Left ventricle myocardium inferior (tissue), 1 donor: ENCODE measurements around the gene ASTN1. TPM values are rescaled to one million over a fixed set of nuclear protein-coding genes. Genes with fewer than 3 reads are reported as not detected.

ENCODE experiments used
- DNase-seq: peaks from one replicate; pipeline ENCODE4 v3.0.0-alpha.2; 2020
- H3K27ac ChIP-seq: fragments of 200-600 bp; replicated peaks from 2 replicates; pipeline ENCODE4 v1.8.0; 2021
- H3K27me3 ChIP-seq: fragments of 200-600 bp; 2 replicates; pipeline ENCODE4 v1.8.0; 2021; ENCODE audit warnings: low read depth
- H3K36me3 ChIP-seq: fragments of 200-600 bp; 2 replicates; pipeline ENCODE4 v1.8.0; 2021
- H3K4me1 ChIP-seq: fragments of 200-600 bp; 2 replicates; pipeline ENCODE4 v1.8.0; 2021
- H3K4me3 ChIP-seq: fragments of 200-600 bp; 2 replicates; pipeline ENCODE4 v1.8.0; 2021; ENCODE audit warnings: mild to moderate bottlenecking, moderate library complexity
- H3K9me3 ChIP-seq: fragments of 200-600 bp; replicated peaks from 2 replicates; pipeline ENCODE4 v1.8.0; 2021
- intact Hi-C: fragments of 100-400 bp; cut with micrococcal nuclease; formaldehyde crosslinking; loops from one replicate; pipeline ENCODE4 v1.11.0; 2022
- total RNA-seq: library from RNA; stranded (reverse); fragmentation: NEBNext Ultra II Directional; extraction: Animal tissue kit (Norgen Biotek cat#: 25700); gene quantifications from one replicate; pipeline ENCODE4 v1.2.1, GENCODE V29; 2021
- TF ChIP-seq, protein P1 (sequence below): fragments of 200-600 bp; IDR thresholded peaks from 2 replicates; pipeline ENCODE4 v1.8.0; 2021; ENCODE audit warnings: antibody characterized with exemption, mild to moderate bottlenecking, borderline replicate concordance
- donor health status: DM: no; HTN: yes; CAD: no; lungs with severe emphysema.

Gene ASTN1
- total RNA-seq, 1 donor from 2014 or later: 0.33 TPM

GRCh38 chr1:177133977-177134538 is 30.5 kb downstream of the ASTN1 start:
- Histone ChIP-seq H3K27ac (no peak overlapping the region), H3K9me3 (no peaks in the 10 kb centered on the region), H3K27me3 (no peaks in the 10 kb centered on the region), H3K36me3 (no peaks in the 10 kb centered on the region), H3K4me3 (no peak overlapping the region), H3K4me1 (peaks cover 6% of the 10 kb centered on the region)
- no peak for DNase-seq
- intact Hi-C loops: no loop called here
- TF ChIP-seq, protein P1, sequence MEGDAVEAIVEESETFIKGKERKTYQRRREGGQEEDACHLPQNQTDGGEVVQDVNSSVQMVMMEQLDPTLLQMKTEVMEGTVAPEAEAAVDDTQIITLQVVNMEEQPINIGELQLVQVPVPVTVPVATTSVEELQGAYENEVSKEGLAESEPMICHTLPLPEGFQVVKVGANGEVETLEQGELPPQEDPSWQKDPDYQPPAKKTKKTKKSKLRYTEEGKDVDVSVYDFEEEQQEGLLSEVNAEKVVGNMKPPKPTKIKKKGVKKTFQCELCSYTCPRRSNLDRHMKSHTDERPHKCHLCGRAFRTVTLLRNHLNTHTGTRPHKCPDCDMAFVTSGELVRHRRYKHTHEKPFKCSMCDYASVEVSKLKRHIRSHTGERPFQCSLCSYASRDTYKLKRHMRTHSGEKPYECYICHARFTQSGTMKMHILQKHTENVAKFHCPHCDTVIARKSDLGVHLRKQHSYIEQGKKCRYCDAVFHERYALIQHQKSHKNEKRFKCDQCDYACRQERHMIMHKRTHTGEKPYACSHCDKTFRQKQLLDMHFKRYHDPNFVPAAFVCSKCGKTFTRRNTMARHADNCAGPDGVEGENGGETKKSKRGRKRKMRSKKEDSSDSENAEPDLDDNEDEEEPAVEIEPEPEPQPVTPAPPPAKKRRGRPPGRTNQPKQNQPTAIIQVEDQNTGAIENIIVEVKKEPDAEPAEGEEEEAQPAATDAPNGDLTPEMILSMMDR: no peak

GRCh38 chr1:177132141-177132540 is 32.4 kb downstream of the ASTN1 start:
- intact Hi-C loops: no loop called here

DNA sequence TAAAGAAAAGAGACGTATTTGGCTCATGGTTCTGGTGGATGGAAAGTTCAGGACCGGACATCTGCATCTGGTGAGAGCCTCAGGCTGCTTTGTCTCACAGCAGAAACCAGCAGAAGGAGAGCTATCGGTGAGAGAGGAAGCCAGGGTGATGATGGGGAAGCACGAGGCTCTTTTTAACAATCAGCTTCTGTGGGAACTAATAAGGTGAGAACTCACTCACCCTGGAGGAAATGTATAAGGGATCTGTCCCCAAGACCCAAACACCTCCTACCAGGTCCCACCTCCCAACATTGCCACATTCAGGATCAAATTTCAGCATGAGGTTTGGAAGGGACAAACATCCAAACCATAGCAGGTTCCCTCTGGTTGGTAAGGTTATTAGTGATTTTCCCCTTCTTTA is 32.8 kb downstream of the ASTN1 start:
- no peaks in the 10 kb centered on the region for H3K27me3 ChIP-seq
- H3K36me3 ChIP-seq: no peaks in the 10 kb centered on the region
- no peak overlapping the region for H3K27ac ChIP-seq
- intact Hi-C loops: no loop called here
- H3K4me3 ChIP-seq: no peak overlapping the region
- H3K4me1 ChIP-seq: no peaks in the 10 kb centered on the region
- no peaks in the 10 kb centered on the region for H3K9me3 ChIP-seq
- no peak for DNase-seq
- TF ChIP-seq, protein P1: no peak

More at GRCh38 chr1:177132141-177132540, 32.4 kb downstream of the ASTN1 start:
- no peaks in the 10 kb centered on the region for H3K36me3 ChIP-seq
- no peak overlapping the region for H3K4me3 ChIP-seq
- H3K27ac ChIP-seq: no peak overlapping the region
- H3K9me3 ChIP-seq: no peaks in the 10 kb centered on the region
- no peaks in the 10 kb centered on the region for H3K27me3 ChIP-seq
- TF ChIP-seq, protein P1: no peak
- H3K4me1 ChIP-seq: no peaks in the 10 kb centered on the region
- no peak for DNase-seq

DNA sequence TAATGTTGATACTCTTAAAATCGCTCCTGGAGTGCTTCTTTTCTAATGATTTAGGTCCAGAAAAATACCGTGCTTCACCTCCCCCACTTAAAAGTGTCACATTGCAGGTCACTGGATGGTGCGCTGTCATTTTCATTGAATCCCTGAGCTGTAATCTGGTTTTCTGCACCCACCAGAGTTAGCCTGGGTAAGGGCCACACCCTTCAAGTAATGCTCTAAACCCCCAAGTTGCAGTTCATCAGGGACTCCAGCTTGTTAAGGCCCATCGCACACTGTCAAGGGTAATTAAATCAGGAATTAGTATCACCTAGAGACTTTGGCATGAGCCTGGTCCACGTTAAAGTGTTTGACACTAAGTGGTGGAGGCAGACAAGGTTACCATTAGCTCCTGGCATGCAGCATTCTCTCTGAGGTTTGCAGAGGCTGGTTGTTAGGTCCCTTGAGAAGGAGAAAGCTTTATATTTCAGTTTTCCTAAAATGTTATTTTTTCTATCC is 34.0 kb downstream of the ASTN1 start:
- no peaks in the 10 kb centered on the region for H3K36me3 ChIP-seq
- intact Hi-C loops: no loop called here
- no peak for DNase-seq
- H3K27me3 ChIP-seq: no peaks in the 10 kb centered on the region
- TF ChIP-seq, protein P1: no peak
- H3K9me3 ChIP-seq: no peaks in the 10 kb centered on the region
- no peaks in the 10 kb centered on the region for H3K4me1 ChIP-seq
- no peak overlapping the region for H3K4me3 ChIP-seq
- H3K27ac ChIP-seq: no peak overlapping the region

- Histone ChIP-seq H3K4me1 (no peaks in the 10 kb centered on the region), H3K4me3 (no peak overlapping the region), H3K36me3 (no peaks in the 10 kb centered on the region), H3K27me3 (no peaks in the 10 kb centered on the region), H3K27ac (no peak overlapping the region), H3K9me3 (no peaks in the 10 kb centered on the region)
- no peak for DNase-seq
- TF ChIP-seq, protein P1: no peak
- intact Hi-C loops: no loop called here
These were observed 35.7 kb downstream of the ASTN1 start for GRCh38 chr1:177128665-177129281.
